Loucy (cell line): ENCODE data around the gene NTN4.

ENCODE experiments used
- H2AFZ ChIP-seq: fragments of 200-600 bp; sonication (generic); 2 replicates; pipeline ENCODE4 v1.6.0; 2016; ENCODE audit warnings: antibody characterized with exemption, mild to moderate bottlenecking, low read length, moderate library complexity
- H3F3A ChIP-seq: fragments of 200-600 bp; 2 replicates; pipeline ENCODE4 v1.6.0; 2016; ENCODE audit warnings: antibody characterized with exemption, low read depth, mild to moderate bottlenecking
- H3K27me3 ChIP-seq: fragments of 200-600 bp; sonication (generic); 2 replicates; pipeline ENCODE4 v1.6.1; 2014; ENCODE audit warnings: low read length, mild to moderate bottlenecking; ENCODE audit not compliant: insufficient read depth, poor library complexity, severe bottlenecking
- H3K36me3 ChIP-seq: fragments of 200-600 bp; sonication (generic); 2 replicates; pipeline ENCODE4 v1.6.1; 2016; ENCODE audit warnings: low read length; ENCODE audit not compliant: insufficient read depth
- H3K4me1 ChIP-seq: fragments of 200-600 bp; sonication (generic); 2 replicates; pipeline ENCODE4 v1.5.1; 2014; ENCODE audit warnings: low read length, mild to moderate bottlenecking; ENCODE audit not compliant: insufficient read depth, poor library complexity, severe bottlenecking
- H3K4me2 ChIP-seq: fragments of 200-600 bp; sonication (generic); 2 replicates; pipeline ENCODE4 v1.6.0; 2014; ENCODE audit warnings: antibody characterized with exemption, low read length, low read depth, mild to moderate bottlenecking; ENCODE audit not compliant: poor library complexity, severe bottlenecking
- H3K4me3 ChIP-seq: fragments of 200-600 bp; sonication (generic); 2 replicates; pipeline ENCODE4 v1.5.1; 2014; ENCODE audit warnings: low read length, mild to moderate bottlenecking, mixed read lengths; ENCODE audit not compliant: poor library complexity, severe bottlenecking
- H3K79me2 ChIP-seq: fragments of 200-600 bp; sonication (generic); 2 replicates; pipeline ENCODE4 v1.6.1; 2014; ENCODE audit warnings: low read length; ENCODE audit not compliant: insufficient read depth
- H3K9ac ChIP-seq: fragments of 200-600 bp; sonication (generic); 2 replicates; pipeline ENCODE4 v1.6.0; 2014; ENCODE audit warnings: mild to moderate bottlenecking, low read depth, low read length, moderate library complexity; ENCODE audit not compliant: poor library complexity, severe bottlenecking
- H3K9me2 ChIP-seq: fragments of 200-600 bp; sonication (generic); replicated peaks from 2 replicates; pipeline ENCODE4 v1.6.1; 2016; ENCODE audit warnings: low read depth, low read length, mixed read lengths
- H3K9me3 ChIP-seq: fragments of 200-600 bp; sonication (generic); 2 replicates; pipeline ENCODE4 v1.6.1; 2014; ENCODE audit warnings: mild to moderate bottlenecking, antibody characterized with exemption, low read length, low read depth; ENCODE audit not compliant: insufficient read depth
- H4K20me1 ChIP-seq: fragments of 200-600 bp; sonication (generic); 2 replicates; pipeline ENCODE4 v1.6.0; 2014; ENCODE audit warnings: antibody characterized with exemption, low read length, mild to moderate bottlenecking; ENCODE audit not compliant: insufficient read depth, poor library complexity, severe bottlenecking
- CTCF ChIP-seq: fragments of 200-600 bp; sonication (generic); conservative IDR thresholded peaks from 2 replicates; pipeline ENCODE4 v1.5.1; 2014; ENCODE audit warnings: mild to moderate bottlenecking, antibody characterized with exemption, low read length
- EZH2phosphoT487 ChIP-seq: fragments of 200-600 bp; IDR thresholded peaks from 2 replicates; pipeline ENCODE4 v1.6.1; 2018; ENCODE audit warnings: antibody characterized with exemption, mild to moderate bottlenecking, moderate library complexity, borderline replicate concordance

NTN4 gene

GRCh38 chr12:95637010-95637409, 153.6 kb downstream of the NTN4 start:
- Histone ChIP-seq H4K20me1 (no peaks in the 10 kb centered on the region), H2AFZ (no peak overlapping the region), H3K79me2 (no peaks in the 10 kb centered on the region), H3K36me3 (no peaks in the 10 kb centered on the region), H3F3A (no peaks in the 10 kb centered on the region), H3K4me2 (no peak overlapping the region), H3K9ac (no peak overlapping the region), H3K9me2 (no peaks in the 10 kb centered on the region), H3K4me1 (no peaks in the 10 kb centered on the region), H3K9me3 (no peaks in the 10 kb centered on the region), H3K27me3 (no peaks in the 10 kb centered on the region), H3K4me3 (no peak overlapping the region)
- TF ChIP-seq EZH2phosphoT487: no peak
- TF ChIP-seq CTCF: no peak

DNA sequence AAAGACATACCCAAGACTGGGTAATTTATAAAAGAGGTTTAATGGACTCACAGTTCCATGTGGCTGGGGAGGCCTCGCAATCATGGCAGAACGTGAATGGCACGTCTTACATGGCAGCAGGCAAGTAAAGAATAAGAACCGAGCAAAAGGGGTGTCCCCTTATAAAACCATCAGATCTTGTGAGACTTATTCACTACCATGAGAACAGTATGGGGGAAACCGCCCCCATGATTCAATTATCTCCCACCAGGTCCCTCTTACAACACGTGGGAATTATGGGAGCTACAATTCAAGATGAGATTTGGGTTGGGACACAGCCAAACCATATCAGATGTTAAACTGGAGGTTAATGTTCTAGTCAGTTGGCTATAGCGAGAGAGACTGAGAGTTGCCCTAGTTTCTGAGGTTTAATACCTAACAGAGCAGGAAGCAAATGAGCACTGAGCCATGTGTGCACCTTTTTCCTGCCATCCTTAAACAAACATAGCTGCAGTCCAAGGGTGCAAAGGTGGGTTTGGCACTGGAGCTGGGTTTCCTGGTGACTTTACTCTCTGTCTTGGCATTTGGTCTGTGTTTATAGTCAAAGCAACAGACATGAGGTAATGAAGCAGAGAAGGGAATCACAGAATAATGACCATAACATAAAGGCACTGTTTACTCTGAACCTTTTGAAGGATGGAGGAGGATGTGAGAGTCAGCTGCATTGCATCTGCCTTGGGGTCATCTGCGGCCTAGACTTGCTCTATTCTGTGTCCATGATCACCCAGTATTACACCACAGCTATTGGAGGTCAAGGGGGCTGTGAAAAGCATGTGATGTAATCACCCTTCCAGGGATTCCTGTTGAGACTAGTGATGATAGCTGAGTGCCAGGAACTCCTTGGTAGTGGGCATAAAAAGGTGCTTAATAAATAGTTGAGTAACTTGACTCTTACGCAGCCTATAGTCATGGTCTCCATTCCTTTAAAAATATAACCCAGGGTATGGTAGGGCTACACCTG, 155.6 kb downstream of the NTN4 start:
- Histone ChIP-seq H3K79me2 (no peaks in the 10 kb centered on the region), H3K4me2 (no peak overlapping the region), H3K9me2 (no peaks in the 10 kb centered on the region), H3K4me1 (no peaks in the 10 kb centered on the region), H3K36me3 (no peaks in the 10 kb centered on the region), H4K20me1 (no peaks in the 10 kb centered on the region), H3K9ac (no peak overlapping the region), H2AFZ (no peak overlapping the region), H3K4me3 (no peak overlapping the region), H3K27me3 (no peaks in the 10 kb centered on the region), H3F3A (no peaks in the 10 kb centered on the region), H3K9me3 (no peaks in the 10 kb centered on the region)
- TF ChIP-seq EZH2phosphoT487: no peak

GRCh38 chr12:95633732-95634465, 156.7 kb downstream of the NTN4 start:
- no peak overlapping the region for H3K9ac ChIP-seq
- H3K27me3 ChIP-seq: no peaks in the 10 kb centered on the region
- H3F3A ChIP-seq: no peaks in the 10 kb centered on the region
- H3K4me1 ChIP-seq: no peaks in the 10 kb centered on the region
- H3K79me2 ChIP-seq: no peaks in the 10 kb centered on the region
- no peaks in the 10 kb centered on the region for H4K20me1 ChIP-seq
- TF ChIP-seq CTCF: no peak
- no peak for TF ChIP-seq EZH2phosphoT487
- no peak overlapping the region for H3K4me3 ChIP-seq
- H2AFZ ChIP-seq: no peak overlapping the region
- H3K9me3 ChIP-seq: no peaks in the 10 kb centered on the region
- H3K9me2 ChIP-seq: no peaks in the 10 kb centered on the region
- no peaks in the 10 kb centered on the region for H3K36me3 ChIP-seq
- H3K4me2 ChIP-seq: no peak overlapping the region
